HL-60/S4 treated with retinoic acid at 250 ng/mL for 4 days and 3 days (cell line): Measurements from ENCODE around the gene TMEM14C.

Experiments
- in situ Hi-C: fragments of 300-500 bp; cut with MboI; formaldehyde crosslinking; loops from 2 replicates; pipeline ENCODE4 v1.7.0; 2022; ENCODE audit warnings: low sequenced_read_pairs

TMEM14C gene

DNA sequence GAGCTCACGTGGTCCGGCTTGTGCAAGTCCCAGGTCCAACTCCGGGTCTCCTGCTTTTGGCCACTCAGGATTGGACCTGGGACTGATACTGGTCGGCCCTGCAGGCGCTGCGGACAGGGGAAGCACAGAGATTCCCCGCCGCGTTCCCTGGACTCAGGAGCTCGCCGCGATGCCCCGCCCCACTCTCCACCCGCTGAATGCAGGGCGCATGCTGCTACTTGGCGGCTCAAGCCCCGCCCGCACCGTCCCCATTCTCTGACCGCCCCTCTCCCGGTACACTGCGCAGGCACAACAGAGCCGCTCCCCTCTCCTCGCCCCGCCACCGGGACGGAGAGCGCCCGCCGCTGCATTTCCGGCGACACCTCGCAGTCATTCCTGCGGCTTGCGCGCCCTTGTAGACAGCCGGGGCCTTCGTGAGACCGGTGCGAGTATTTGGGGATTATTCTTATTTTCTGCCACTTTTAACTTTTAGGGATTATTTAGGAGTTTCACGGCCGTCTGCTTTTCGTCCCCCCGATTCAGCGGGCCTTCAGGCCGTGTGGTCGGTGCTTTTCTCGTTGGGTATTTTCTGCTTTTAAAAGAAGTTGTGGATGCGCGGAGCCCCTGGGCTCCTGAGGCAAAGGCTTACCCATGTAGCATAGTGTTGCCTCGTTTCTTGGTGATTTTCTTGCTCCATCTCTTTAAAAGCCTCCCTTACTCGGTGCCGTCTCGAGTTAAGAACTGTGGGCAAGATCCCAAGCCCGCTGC is at the start of gene TMEM14C:
Gene TMEM14C, plus strand, starts transcription at position 251 of the 747 bp plus-strand sequence. CDS start 1,544 bp downstream, outside the sequence.
- in situ Hi-C loops: loop anchor here (5.0 kb wide), 1 partner anchor 39 kb away; no protein-coding TSS in a partner anchor

DNA sequence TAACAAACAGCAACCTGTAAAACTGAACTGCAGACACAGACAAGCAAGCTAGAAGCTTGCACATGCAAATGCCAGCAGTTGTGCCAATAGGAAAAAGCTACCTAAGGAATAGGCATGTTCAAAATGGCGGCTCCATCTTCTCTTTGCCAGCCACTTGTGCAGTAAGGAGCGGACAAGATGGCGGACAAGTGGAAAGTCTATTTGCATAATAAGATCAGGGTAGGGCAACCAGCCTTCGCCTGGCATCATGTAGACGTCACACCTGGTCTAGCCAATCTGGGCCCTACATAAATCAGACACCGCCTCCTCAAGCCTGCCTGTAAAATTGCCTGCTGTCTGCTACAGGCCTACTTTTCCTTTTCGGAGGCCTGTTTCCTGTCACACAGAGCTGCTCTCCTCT is 46.5 kb upstream of the TMEM14C start:
- in situ Hi-C loops: no loop called here

DNA sequence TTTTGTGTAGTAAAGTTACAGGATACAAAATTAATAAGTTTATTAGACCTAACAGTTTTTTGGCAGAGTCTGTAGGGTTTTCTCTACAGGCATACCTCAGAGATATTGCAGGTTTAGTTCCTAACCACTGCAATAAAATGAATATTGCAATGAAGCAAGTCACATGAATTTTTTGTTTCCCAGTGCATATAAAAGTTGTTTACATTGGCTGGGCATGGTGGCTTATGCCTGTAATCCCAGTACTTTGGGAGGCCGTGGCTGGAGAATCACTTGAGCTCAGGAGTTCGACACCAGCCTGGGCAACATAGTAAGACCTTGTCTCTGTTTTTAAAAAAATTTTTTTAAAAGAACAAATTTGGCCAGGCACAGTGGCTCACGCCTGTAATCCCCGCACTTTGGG is 44.4 kb upstream of the TMEM14C start:
- in situ Hi-C loops: no loop called here

DNA sequence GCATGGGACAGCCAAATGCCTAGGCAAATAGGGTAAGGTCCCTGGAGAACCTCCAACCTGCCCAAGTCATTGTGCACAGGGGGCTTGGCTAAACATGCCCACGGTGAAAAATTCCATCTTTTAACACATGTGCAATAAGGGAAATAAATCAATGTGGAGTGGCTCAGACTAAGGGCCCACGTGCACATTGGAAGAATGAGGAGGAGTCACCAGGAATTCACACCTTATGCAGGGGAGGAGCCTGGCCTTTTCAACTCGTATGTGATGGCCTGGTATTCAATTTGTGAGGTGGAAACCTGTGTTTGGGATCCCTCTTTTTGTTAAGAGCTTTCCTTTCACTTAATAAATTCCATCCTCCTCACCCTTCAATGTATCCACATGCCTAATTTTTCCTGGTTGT is 41.1 kb upstream of the TMEM14C start:
- in situ Hi-C loops: no loop called here

DNA sequence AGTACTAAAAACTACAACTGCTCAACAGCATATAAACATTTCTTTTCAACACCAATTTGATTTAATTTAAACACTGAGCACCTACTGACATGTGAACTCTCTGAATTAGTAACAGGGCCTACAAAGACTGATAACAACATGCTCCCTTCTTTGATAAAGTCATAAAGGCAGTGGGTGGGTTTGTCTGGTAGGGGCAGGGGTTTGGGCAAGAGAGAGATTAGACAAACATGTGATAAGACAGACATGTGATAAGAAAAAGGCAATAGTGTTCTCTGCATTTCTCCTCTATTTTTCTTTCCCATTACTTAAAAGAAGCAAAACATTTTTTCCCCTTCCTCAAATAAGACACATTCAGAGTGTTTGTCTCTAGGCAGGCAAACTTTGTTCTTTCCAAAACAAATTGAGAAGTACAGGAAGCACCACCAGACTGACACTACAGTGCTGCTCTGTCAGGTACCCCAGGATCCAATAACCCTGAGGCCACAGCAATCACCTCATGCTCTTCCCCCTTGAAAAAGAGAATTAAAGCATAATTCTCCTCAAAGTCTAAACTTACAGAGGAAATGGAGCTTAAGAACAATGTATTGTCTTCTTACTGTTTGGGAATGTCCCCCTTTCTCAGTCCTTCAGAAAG is 40.4 kb upstream of the TMEM14C start:
- in situ Hi-C loops: no loop called here

DNA sequence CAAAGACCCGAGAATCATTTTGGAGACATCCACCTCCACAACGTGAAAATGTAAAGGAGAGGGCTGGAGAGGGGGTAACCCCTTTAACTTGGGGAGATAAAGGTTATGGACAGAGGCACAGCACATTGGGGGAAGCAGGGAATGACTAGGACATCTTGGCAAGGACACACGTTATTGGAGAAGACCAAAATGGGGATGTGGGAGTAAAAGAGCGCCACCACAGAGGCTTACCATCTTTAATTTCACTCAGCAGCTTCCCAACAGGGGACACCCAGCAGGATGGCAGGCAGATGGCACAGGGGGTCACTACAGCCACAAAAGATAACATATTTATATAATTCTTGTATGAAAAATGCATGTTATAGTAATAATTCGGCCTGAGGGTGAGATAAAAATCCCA is 38.3 kb upstream of the TMEM14C start:
- in situ Hi-C loops: no loop called here

DNA sequence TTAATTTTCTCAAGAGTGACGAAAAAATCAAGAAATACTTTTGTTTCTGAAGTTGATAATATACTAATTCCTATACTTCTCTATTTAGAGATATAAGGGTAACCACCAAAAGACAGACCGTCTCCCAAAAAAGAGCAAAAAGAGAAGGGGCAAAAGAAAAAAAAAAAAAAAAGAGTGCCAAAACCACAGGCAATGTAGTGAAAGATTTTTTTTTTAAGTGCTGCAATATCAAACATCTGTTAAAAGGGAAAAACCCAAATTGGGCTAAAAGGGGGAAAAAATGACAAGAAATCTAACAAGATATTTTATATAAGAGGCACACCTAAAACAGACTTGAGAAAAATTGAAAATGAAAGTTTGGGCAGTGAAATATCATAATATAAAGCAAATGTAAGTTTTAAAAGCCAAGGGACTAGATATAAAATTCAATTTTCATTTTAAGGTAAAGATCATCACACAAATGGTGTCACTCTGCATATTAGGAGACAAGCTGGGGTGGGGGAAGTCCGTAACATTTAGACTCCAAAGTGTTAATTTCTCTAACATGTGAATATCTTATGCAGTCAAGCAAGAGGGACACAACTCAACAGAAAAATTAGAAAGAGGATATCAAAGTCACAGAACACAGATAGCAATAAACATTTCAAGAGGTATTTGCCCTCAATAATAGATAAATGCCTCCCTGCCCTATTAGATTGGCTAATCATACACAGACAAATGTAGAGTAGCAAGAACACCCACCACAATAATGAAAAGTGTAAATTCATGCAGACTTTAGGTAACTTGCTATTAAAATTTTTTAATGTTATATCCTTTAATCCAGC is 37.6 kb upstream of the TMEM14C start:
- in situ Hi-C loops: no loop called here

DNA sequence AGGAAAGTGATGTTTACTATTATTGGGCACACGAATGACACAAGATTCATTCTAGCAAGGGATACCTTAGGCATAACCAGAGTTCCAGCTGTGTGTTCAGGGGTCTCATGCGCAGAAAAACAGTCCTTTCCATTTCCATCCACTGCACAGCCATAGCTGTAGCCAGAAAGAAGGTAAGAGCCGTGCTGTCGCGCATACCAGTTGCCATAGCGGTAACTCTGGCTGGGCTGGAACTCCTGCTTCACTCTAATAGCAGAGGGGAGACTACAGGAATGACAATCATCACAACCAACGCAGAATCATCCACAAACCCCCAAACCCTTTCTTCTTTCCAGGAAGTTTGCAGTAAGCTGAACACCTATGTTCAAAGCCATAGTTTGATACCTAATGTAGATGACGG is 36.0 kb upstream of the TMEM14C start:
- in situ Hi-C loops: no loop called here

DNA sequence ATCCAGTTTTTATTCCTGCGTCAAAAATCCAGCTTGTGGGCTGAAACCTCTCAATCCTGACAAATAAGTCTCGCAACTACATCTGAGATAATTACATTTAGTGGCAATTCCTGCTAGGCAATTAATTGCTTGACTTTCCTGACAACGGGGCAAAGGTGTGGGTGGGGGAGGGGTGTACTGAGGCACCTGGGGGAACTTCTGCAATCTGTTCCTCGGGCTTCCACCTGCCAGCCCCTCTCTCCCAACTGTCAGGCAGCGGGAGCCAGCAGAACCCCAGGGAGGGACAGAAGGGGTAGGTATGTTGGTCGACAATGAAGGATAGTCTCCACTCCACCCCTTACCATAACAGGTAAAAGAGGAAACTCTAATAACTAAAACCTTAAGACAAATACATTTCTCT is 35.3 kb upstream of the TMEM14C start:
- in situ Hi-C loops: no loop called here

DNA sequence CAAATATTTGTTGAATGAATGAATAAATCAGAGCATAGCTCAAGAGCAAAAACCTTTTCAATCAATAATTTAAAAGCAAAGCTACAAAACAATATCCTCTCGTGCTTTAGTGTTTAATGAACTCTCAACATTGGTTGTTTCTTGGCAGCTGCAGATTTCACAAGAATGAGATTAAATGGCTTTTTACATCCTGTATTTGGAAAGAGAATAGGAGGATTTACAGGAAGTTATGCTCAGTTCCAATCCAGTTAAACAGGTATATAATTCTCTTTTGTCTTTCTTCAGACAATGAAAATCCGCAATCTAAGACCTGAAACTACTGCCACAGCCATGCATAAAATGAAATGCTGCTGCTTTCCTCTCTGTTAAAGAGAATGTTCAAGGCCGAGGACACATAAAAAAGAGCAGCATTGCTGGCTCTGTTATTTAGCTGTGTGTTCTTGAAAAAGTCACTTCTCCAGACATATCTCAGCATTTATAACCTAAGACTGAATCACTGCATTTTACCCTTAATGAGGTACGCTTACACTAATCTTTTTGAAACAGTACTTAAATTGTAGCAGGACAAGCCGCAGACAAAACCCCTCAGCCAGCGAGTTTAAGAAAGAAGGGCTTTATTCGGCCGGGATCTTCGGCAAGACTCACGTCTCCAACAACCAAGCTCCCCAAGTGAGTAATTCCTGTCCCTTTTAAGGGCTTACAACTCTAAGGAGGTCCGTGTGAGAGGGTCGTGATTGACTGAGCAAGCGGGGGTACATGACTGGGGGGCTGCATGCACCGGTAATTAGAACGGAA is 32.0 kb upstream of the TMEM14C start:
- in situ Hi-C loops: no loop called here

DNA sequence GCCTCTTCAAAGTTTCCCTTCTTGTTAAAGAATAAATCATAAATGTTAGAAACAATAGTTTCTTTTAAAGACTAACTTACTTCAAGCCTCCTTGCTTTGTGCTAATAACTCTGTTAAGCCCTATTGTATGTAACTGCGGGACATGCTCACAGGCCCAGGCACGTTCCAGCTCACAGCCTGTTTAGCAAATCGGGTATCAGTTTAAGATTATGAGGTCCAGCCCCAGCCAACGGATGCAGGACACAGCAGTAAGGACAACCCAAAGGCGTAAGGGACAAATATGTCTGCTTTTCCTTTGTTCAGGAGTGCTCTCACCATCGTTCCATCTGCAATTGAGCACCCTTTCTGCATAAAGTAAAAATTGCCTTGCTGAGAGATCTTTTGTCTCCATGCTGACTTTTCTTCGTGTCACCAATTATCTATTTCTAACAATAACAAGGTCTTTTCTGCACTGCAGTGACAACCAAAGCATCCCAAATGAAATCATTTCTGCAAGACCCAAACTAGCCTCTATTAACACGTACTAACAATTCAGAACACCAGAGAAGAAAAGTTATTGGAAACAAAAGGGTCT is 29.8 kb upstream of the TMEM14C start:
- in situ Hi-C loops: no loop called here

DNA sequence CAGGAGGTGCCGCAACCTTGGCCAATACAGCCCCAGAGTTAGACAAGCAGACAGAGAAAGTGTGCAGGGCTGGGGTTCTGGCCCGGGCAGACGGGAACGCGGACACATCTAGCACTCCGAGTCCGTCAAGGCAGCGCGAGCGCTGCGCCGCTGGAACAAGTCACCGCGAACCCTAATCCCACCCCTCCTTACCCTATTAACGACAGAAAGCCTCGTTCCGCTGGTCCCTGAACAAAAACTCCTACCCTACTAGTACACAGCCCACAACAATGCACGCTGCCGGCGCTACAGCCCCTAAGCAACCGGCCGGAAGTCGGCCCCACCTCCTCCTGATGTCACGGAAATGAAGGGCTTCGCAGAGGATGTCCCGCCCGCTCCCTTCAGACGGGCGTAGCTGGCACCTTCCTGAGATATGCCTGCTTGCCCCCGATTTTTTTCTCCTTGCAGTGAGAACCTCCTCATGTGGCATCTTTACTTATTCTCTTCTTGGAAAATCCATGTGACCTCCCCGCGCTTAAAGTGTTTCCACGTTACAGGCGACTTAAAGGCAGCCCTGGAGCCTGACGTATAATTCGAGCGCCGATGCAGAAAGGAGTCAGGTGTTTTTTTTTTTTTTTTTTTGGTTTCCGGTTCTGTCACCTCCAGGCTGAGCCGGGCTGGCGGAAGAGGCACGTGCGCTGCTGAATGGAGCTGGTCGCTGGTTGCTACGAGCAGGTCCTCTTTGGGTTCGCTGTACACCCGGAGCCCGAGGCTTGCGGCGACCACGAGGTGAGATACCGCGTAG is 28.4 kb upstream of the TMEM14C start, which contains the start of the genes C6orf52 and PAK1IP1:
Gene C6orf52, minus strand, starts transcription at position 315 of the 784 bp plus-strand sequence. CDS start 7,066 bp downstream, outside the sequence.
Gene PAK1IP1, plus strand, starts transcription at position 671 of the 784 bp plus-strand sequence. Its CDS starts 14 bp downstream, at position 685.
- in situ Hi-C loops: no loop called here

DNA sequence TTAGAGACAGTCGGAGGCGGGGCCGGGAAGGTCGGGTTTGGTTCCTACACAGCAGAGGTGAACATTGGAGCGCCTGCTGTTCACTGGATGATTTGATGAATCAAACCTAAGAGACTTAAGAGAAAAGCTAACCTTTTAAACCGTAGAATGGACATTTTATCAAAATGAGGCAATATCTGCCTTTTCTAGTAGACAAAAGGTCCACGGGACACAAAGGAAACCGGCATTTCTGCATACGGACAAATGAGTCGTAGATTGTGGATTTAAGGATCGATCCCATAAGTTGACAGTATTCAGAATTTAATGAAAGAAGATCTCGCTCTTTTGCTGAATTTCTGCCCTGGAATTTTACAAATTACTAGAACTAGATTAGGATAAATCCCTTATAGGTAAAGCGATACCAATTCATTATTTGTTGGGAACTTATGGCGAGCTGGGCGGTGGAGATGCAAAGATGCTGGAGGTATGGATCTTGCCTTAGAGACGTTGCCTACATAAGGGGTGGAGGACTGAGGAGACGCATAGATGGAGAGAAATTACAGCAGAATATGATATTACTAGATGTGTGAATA is 27.7 kb upstream of the TMEM14C start:
- in situ Hi-C loops: no loop called here

DNA sequence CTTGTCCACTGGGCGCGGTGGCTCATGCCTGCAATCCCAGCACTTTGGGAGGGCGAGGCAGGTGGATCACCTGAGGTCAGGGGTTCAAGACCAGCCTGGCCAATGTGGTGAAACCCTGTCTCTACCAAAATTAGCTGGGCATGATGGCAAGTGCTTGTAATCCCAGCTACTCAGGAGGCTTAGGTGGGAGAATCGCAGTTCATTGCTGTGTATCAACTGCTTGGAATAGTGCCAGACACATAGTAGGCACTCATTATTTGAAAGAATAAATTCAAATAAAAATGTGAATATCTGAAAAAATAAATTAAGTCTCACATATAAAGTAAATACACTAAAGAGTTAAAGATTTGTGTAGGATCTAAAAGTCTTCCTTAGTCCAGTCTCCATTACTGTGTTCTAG is 26.2 kb upstream of the TMEM14C start:
- in situ Hi-C loops: no loop called here

DNA sequence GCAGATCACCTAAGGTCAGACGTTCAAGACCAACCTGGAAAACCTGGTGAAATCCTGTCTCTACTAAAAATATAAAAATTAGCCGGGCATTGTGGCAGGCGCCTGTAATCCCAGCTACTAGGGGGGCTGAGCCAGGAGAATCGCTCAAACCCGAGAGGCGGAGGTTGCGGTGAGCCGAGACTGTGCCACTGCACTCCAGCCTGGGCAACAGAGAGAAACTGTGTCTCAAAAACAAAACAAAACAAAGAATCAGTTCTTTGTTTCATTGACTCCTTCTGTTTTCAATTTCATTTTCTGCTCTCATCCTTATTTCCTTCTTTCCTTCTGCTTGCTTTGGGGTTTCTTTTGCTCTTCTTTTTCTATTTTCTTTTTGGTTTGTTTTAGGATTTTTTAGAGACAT is 8.9 kb upstream of the TMEM14C start:
- in situ Hi-C loops: no loop called here

DNA sequence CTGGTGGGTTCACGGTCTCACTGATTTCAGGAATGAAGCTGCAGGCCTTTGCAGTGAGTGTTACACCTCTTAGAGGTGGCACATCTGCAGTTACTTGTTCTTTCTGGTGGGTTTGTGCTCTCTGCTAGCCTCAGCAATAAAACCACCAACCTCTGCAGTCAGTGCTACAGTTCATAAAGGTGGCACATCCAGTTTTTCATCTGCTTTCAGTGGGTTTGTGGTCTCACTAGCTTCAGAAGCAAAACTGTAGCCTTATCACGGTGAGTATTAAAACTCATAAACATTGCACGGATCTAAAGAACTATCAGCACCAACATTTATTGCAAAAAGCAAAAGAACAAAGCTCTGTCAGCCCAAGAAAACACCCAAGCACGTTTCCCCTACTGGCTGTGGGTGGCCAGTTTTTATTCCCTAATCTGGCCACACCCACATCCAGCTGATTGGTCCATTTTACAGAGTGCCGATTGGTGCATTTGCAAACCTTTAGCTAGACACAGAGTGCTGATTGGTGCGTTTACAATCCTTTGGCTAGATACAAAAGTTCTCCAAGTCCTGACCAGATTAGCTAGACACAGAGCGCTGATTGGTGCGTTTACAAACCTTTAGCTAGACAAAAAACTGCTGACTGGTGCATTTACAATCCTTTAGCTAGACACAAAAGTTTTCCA is 3.4 kb upstream of the TMEM14C start:
- in situ Hi-C loops: no loop called here

DNA sequence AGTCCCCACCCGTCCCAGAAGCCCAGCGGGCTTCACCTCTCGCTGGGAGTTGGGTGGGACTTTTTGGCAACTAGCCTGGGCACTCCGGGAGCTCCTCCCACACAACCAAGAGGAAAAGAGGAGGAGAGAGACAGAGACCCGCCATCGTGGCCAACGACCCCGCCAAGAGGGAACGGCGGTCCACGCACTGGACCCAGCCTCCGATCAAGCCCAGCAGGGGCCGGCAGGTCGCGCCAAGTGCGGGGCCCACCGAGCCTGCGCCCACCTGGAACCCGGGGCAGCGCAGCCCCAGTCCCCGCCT is 3.0 kb upstream of the TMEM14C start:
- in situ Hi-C loops: loop anchor here (5.0 kb wide), 1 partner anchor 42 kb away; no protein-coding TSS in a partner anchor

DNA sequence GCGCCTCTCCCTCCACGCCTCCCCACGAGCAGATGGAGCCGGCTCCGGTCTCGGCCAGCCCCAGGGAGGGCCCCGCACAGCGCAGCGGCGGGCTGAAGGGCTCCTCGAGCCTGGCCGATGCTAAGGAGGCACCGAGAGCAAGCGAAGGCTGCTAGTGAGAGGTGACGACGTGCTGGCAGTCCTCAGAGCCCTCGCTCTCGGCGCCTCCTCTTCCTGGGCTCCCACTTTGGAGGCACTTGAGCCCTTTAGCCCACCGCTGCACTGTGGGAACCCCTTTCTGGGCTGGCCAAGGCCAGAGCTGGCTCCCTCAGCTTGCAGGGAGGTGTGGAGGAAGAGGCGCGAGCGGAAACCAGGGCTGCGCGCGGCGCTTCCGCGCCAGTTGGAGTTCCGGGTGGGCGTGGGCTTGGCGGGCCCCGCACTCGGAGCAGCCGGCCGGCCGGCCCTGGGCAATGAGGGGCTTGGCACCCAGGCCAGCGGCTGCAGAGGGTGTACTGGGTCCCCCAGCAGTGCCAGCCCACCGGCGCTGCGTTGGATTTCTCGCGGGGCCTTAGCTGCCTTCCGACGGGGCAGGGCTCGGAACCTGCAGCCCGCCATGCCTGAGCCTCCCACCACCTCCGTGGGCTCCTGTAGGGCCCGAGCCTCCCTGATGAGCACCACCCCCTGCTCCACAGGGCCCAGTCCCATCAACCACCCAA is 2.5 kb upstream of the TMEM14C start:
- in situ Hi-C loops: loop anchor here (5.0 kb wide), 1 partner anchor 42 kb away; no protein-coding TSS in a partner anchor
